ENCODE data around the gene COLEC11.

Gene COLEC11

GRCh38 chr2:3689998-3690748 is 95.3 kb downstream of the COLEC11 start:
- peak; percentile 3 for DNase-seq (ENCODE audit: low read depth)
- H3K4me3 ChIP-seq (replicated peaks; ENCODE audit: low read depth, low read length) = no peak overlapping the region

DNA sequence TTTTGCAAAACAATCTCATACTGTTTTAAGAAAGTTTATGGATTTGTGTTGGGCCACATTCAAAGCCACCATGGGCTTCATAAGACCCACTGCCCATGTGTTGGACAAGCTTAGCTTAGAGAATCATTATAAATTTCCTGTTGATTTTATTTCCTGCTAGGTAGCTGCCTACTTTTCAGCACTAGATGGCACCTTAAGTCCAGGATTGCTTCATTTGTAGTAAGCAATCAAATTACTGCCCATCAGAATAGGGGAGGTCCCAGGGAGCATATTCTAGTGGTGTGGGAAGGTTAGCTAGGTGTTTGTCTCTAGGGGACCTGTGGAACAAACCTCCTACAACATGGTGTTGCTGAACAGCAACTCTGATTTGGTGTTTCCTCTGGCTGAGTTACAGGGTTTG is 97.5 kb downstream of the COLEC11 start:
- H3K4me3 ChIP-seq (replicated peaks; ENCODE audit: low read depth, low read length) = no peak overlapping the region
- DNase-seq (ENCODE audit: low read depth) = peak; percentile 20
- TF ChIP-seq, protein P1, sequence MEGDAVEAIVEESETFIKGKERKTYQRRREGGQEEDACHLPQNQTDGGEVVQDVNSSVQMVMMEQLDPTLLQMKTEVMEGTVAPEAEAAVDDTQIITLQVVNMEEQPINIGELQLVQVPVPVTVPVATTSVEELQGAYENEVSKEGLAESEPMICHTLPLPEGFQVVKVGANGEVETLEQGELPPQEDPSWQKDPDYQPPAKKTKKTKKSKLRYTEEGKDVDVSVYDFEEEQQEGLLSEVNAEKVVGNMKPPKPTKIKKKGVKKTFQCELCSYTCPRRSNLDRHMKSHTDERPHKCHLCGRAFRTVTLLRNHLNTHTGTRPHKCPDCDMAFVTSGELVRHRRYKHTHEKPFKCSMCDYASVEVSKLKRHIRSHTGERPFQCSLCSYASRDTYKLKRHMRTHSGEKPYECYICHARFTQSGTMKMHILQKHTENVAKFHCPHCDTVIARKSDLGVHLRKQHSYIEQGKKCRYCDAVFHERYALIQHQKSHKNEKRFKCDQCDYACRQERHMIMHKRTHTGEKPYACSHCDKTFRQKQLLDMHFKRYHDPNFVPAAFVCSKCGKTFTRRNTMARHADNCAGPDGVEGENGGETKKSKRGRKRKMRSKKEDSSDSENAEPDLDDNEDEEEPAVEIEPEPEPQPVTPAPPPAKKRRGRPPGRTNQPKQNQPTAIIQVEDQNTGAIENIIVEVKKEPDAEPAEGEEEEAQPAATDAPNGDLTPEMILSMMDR (IDR thresholded peaks at IDR 0.05; ENCODE audit: low read length, missing control alignments) = peak; percentile 31

More at GRCh38 chr2:3689998-3690748, 95.3 kb downstream of the COLEC11 start:
- TF ChIP-seq, protein P1 (IDR thresholded peaks at IDR 0.05; ENCODE audit: low read length, missing control alignments) = no peak
